ENCODE data around the gene TNRC18. TPM values are rescaled to one million over a fixed set of nuclear protein-coding genes. Genes with fewer than 3 reads are reported as not detected.

TNRC18 gene
- total RNA-seq, 4 donors from 2014 or later = 81.1 to 160 (median 104) TPM

DNA sequence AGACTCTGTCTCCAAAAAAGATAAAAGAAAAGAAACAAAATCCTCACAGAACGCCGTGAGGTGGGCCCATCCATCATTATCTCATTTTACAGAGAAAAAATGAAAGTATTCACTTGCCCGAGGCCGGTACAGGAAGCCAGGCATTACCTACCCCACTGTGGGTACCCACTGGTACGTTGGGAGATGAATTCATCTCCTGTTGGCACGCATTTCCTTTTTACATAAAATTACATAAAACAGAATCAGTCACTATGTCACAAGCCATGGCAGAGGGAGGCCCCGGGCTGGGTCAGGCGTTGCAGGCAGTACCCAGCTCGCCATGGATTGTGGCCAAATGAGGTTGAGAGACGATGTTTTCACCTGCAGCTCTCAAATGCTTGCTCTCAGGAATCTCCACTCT lies 38.6 kb upstream of the TNRC18 start:
- 90% methylated on average over 9 of the region's 10 CpGs for WGBS
- TF ChIP-seq POLR2A (IDR thresholded peaks at IDR 0.05) (no peak), CTCF (IDR thresholded peaks at IDR 0.05) (no peak), POLR2AphosphoS5 (IDR thresholded peaks at IDR 0.05) (no peak)
- Histone ChIP-seq H3K27ac (no peak overlapping the region), H3K9me3 (no peaks in the 10 kb centered on the region), H3K4me3 (no peak overlapping the region), H3K4me1 (peaks cover 7% of the 10 kb centered on the region), H3K36me3 (no peaks in the 10 kb centered on the region), H3K27me3 (no peaks in the 10 kb centered on the region)
- no peak for DNase-seq (ENCODE audit: low spot score in 2 of 2)

DNA sequence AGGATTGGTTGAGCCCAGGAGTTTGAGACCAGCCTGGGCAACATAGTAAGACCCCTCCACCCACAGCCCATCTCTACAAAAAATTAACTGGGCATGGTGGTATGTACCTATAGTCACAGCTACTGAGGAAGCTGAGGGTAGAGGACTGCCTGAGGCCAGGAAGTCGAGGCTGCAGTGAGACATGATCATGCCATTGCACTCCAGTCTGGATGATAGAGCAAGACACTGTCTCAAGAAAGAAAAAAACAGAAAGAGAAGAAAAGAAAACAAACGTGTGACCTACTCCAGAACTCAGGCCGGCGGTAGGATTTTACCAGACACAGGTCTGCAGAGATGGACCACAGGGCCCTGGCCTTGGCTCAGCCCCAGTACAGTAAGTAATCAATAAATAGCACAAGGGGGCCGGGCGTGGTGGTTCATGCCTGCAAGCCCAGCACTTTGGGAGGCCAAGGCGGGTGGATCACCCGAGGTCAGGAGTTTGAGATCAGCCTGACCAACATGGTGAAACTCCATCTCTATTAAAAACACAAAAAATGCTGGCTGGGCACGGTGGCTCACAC lies 35.4 kb upstream of the TNRC18 start:
- DNase-seq (ENCODE audit: low spot score in 2 of 2) = no peak
- no peak for TF ChIP-seq POLR2AphosphoS5 (IDR thresholded peaks at IDR 0.05)
- TF ChIP-seq CTCF (IDR thresholded peaks at IDR 0.05) = no peak
- TF ChIP-seq POLR2A (IDR thresholded peaks at IDR 0.05) = no peak
- no peak for TF ChIP-seq EP300 (IDR thresholded peaks at IDR 0.05)

DNA sequence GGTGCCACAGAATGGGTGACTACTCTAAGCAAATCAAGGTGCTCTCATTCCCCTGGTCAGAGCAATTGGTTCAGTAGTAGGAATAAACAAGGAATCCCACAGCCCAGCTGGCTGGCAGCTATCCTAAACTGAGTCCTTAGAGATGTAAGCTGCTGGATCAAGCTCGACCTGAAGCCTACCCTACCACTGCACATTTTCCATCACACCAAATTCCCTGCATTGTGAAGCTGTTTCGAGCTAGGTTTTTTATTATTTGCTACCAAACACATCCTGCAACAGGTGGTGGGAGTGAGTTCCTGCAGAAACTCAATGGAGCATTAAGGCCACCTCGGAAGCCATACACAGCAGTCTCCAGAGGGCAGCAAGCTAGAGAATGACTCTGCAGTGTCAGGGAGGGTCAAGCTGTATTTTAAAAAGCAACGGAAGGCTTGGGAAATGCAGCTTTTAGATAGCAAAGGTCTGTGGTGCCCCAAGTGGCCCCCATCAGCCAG lies 33.7 kb upstream of the TNRC18 start:
- no peak overlapping the region for H3K27ac ChIP-seq
- H3K4me3 ChIP-seq = no peak overlapping the region
- H3K36me3 ChIP-seq = no peaks in the 10 kb centered on the region
- WGBS = 82% methylated on average over 4 of the region's 4 CpGs
- H3K27me3 ChIP-seq = no peaks in the 10 kb centered on the region
- H3K9me3 ChIP-seq = no peaks in the 10 kb centered on the region
- TF ChIP-seq EP300 (IDR thresholded peaks at IDR 0.05) (no peak), POLR2AphosphoS5 (IDR thresholded peaks at IDR 0.05) (no peak), POLR2A (IDR thresholded peaks at IDR 0.05) (no peak)
- no peak for DNase-seq (ENCODE audit: low spot score in 2 of 2)
- H3K4me1 ChIP-seq = peaks cover 7% of the 10 kb centered on the region

More for the DNA sequence above, 35.4 kb upstream of the TNRC18 start:
- Histone ChIP-seq H3K4me3 (no peak overlapping the region), H3K27me3 (no peaks in the 10 kb centered on the region), H3K9me3 (no peaks in the 10 kb centered on the region), H3K4me1 (peaks cover 7% of the 10 kb centered on the region), H3K27ac (no peak overlapping the region), H3K36me3 (no peaks in the 10 kb centered on the region)
- 93% methylated on average over 9 of the region's 9 CpGs for WGBS

- peaks cover 7% of the 10 kb centered on the region for H3K4me1 ChIP-seq
- WGBS = 100% methylated on average over 2 of the region's 4 CpGs
Measured at GRCh38 chr7:5456409-5456808, 32.8 kb upstream of the TNRC18 start.

DNA sequence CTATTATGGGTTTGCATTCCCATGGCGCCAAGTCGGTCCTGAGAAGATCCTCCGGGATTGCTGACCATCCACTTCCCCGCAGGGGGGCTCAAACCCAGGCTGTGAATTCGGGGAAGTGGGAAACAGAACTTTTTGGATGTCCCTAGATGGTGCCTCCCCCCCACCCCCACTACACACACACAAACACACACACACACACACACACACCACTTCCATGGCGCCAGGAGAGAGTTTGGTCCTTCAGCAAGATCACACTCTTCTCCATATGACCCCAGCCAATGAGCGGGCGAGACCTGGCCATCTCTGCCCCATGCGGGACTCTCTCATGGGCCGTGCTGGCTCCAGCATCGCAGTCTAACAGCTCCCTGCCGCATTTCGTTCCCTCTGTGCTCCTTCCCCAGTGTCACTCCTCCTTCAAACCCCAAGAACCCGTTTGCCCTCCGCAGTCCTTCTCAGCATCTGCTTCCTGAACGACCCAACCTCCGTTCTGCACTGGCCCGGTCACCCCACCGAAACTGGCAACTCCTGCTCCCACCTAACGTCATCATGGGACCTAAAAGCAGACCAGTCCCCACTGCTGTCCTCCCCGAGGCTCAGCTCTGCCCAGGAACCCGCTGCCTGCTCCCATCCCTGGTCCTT lies 32.1 kb upstream of the TNRC18 start:
- no peaks in the 10 kb centered on the region for H3K27me3 ChIP-seq
- no peaks in the 10 kb centered on the region for H3K36me3 ChIP-seq
- WGBS = 70% methylated on average over 22 of the region's 22 CpGs
- no peaks in the 10 kb centered on the region for H3K9me3 ChIP-seq
- no peak overlapping the region for H3K27ac ChIP-seq
- TF ChIP-seq POLR2A (IDR thresholded peaks at IDR 0.05) = no peak
- TF ChIP-seq POLR2AphosphoS5 (IDR thresholded peaks at IDR 0.05) = no peak
- TF ChIP-seq CTCF (IDR thresholded peaks at IDR 0.05) = no peak
- TF ChIP-seq EP300 (IDR thresholded peaks at IDR 0.05) = no peak
- DNase-seq (ENCODE audit: low spot score in 2 of 2) = no peak
- peaks cover 9% of the 10 kb centered on the region for H3K4me1 ChIP-seq
- H3K4me3 ChIP-seq = no peak overlapping the region

More at GRCh38 chr7:5456409-5456808, 32.8 kb upstream of the TNRC18 start:
- TF ChIP-seq POLR2AphosphoS5 (IDR thresholded peaks at IDR 0.05) (no peak), EP300 (IDR thresholded peaks at IDR 0.05) (no peak), CTCF (IDR thresholded peaks at IDR 0.05) (no peak), POLR2A (IDR thresholded peaks at IDR 0.05) (no peak)
- no peaks in the 10 kb centered on the region for H3K9me3 ChIP-seq
- no peaks in the 10 kb centered on the region for H3K27me3 ChIP-seq
- H3K36me3 ChIP-seq = no peaks in the 10 kb centered on the region
- DNase-seq (ENCODE audit: low spot score in 2 of 2) = no peak
- H3K4me3 ChIP-seq = no peak overlapping the region
- no peak overlapping the region for H3K27ac ChIP-seq

Measured in suprapubic skin (tissue), 4 donors.